Panc1 (cell line): ENCODE results near the gene SLC8A1. TPM values are rescaled to one million over a fixed set of nuclear protein-coding genes. Genes with fewer than 3 reads are reported as not detected.

Experiments
- ATAC-seq: fragments of 200-7000 bp; cut with Tn5 transposase; 2 replicates; pipeline ENCODE4 v1.9.1; 2020; ENCODE audit warnings: mild to moderate bottlenecking, moderate library complexity
- BruUV-seq: library from RNA; stranded (reverse); fragments of 400-500 nt; replicated peaks from 2 replicates; lab custom pipeline; 2021; lab: Mats Ljungman, UMichigan
- CTCF ChIA-PET: fragments of 300-600 bp; sonication (Branson Sonifier 250); formaldehyde crosslinking; loops from one replicate; lab custom pipeline; 2022; ENCODE audit warnings: antibody characterized with exemption; lab: Charles Lee
- POLR2A ChIA-PET: fragments of 300-600 bp; sonication (Branson Sonifier 250); formaldehyde crosslinking; loops from one replicate; lab custom pipeline; 2022; ENCODE audit warnings: antibody characterized with exemption; lab: Charles Lee
- DNase-seq: peaks from one replicate; pipeline ENCODE4 v3.0.0-alpha.2; 2010; ENCODE audit warnings: low read depth, low spot score
- H3K27ac ChIP-seq: 2 replicates; pipeline ENCODE4 v1.5.1; 2011; ENCODE audit warnings: mild to moderate bottlenecking, low read length, inconsistent platforms
- H3K27me3 ChIP-seq: fragments of 200-500 bp; sonication (Bioruptor generic); 2 replicates; pipeline ENCODE4 v1.6.0; 2014; ENCODE audit warnings: low read length, inconsistent platforms; ENCODE audit not compliant: control insufficient read depth, insufficient read depth
- H3K36me3 ChIP-seq: fragments of 200-500 bp; sonication (Bioruptor generic); 2 replicates; pipeline ENCODE4 v1.5.1; 2014; ENCODE audit warnings: inconsistent platforms, mild to moderate bottlenecking, low read length, moderate library complexity; ENCODE audit not compliant: control insufficient read depth, insufficient read depth
- H3K4me1 ChIP-seq: 2 replicates; pipeline ENCODE4 v1.5.1; 2011; ENCODE audit warnings: inconsistent platforms, mild to moderate bottlenecking, low read length, moderate library complexity; ENCODE audit not compliant: control insufficient read depth, insufficient read depth
- H3K4me3 ChIP-seq, 2 experiments: 2 replicates each; pipeline ENCODE4 v1.5.1; 2011 to 2012; ENCODE audit warnings: low read depth in 2 of 2, low read length in 2 of 2, mild to moderate bottlenecking in 2 of 2, inconsistent platforms in 1 of 2, moderate library complexity in 1 of 2
- H3K9me3 ChIP-seq: fragments of 200-500 bp; sonication (Bioruptor generic); 2 replicates; pipeline ENCODE4 v1.5.1; 2014; ENCODE audit warnings: low read depth, mild to moderate bottlenecking, inconsistent platforms, low read length, moderate library complexity; ENCODE audit not compliant: control insufficient read depth, insufficient read depth
- POLR2AphosphoS5 ChIP-seq: IDR thresholded peaks from 2 replicates; pipeline ENCODE4 v1.6.1; 2012; ENCODE audit warnings: mild to moderate bottlenecking, low read depth, low read length, moderate library complexity
- SIN3A ChIP-seq: IDR thresholded peaks from 2 replicates; pipeline ENCODE4 v1.6.1; 2012; ENCODE audit warnings: low read depth, mild to moderate bottlenecking, low read length, moderate library complexity, borderline replicate concordance; ENCODE audit not compliant: insufficient read depth
- TCF7L2 ChIP-seq: IDR thresholded peaks from 2 replicates; pipeline ENCODE4 v1.6.1; 2011; ENCODE audit warnings: mild to moderate bottlenecking, low read depth, low read length, inconsistent platforms
- in situ Hi-C: cut with HindIII; loops from 2 replicates; pipeline ENCODE4 v1.10.0; 2016; ENCODE audit warnings: low sequenced_read_pairs, low pct_unique_long_range_greater_than_20kb
- intact Hi-C: fragments of 100-400 bp; cut with micrococcal nuclease; formaldehyde crosslinking; loops from one replicate; pipeline ENCODE4 v1.10.0; 2022; ENCODE audit not compliant: unreplicated experiment
- total RNA-seq: library from RNA; stranded (reverse); gene quantifications from one replicate; pipeline ENCODE4 v1.2.1, GENCODE V29; 2021; ENCODE audit not compliant: unreplicated experiment
- TF ChIP-seq, protein P1 (sequence below): fragments of 450-650 bp; IDR thresholded peaks from 2 replicates; pipeline ENCODE4 v1.5.1; 2017; ENCODE audit warnings: mild to moderate bottlenecking
- TF ChIP-seq, protein P2 (sequence below), 2 experiments: IDR thresholded peaks; 2 replicates each; pipeline ENCODE4 v1.6.1; 2011 to 2012; ENCODE audit warnings: low read depth in 2 of 2, control low read depth in 1 of 2, low read length in 1 of 2, mild to moderate bottlenecking in 1 of 2, moderate library complexity in 1 of 2; ENCODE audit not compliant: insufficient read depth in 1 of 2

Gene SLC8A1
- total RNA-seq, 1 experiment from 2014 or later: 0.59 TPM

DNA sequence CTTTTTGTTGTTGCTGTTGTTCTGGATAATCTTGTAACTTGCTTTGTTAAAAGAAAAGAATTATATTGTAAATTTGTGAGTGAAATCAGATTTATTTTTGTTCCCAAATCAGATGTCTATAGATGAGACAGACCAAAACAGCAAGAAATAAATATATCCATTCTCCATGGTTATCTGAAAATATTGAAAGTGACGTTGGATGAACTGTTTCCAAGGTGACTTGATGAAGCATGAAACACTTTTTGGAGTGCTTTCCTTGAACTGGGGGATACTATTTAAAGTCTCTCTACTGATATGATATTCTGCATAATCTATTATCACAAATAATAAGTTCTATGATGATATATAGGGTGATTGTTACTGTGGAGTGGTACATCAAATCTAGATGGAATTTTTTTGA lies 357.4 kb downstream of the SLC8A1 start:
- ATAC-seq: no peak
- Histone ChIP-seq H3K4me1 (no peaks in the 10 kb centered on the region), H3K36me3 (no peaks in the 10 kb centered on the region), H3K4me3 (no peak overlapping the region), H3K9me3 (no peaks in the 10 kb centered on the region), H3K27me3 (no peaks in the 10 kb centered on the region), H3K27ac (no peak overlapping the region)
- CTCF ChIA-PET: no interaction called here
- DNase-seq: no peak
- intact Hi-C loops (no loop called here), in situ Hi-C loops (no loop called here)
- POLR2A ChIA-PET: no interaction called here
- TF ChIP-seq, protein P1, sequence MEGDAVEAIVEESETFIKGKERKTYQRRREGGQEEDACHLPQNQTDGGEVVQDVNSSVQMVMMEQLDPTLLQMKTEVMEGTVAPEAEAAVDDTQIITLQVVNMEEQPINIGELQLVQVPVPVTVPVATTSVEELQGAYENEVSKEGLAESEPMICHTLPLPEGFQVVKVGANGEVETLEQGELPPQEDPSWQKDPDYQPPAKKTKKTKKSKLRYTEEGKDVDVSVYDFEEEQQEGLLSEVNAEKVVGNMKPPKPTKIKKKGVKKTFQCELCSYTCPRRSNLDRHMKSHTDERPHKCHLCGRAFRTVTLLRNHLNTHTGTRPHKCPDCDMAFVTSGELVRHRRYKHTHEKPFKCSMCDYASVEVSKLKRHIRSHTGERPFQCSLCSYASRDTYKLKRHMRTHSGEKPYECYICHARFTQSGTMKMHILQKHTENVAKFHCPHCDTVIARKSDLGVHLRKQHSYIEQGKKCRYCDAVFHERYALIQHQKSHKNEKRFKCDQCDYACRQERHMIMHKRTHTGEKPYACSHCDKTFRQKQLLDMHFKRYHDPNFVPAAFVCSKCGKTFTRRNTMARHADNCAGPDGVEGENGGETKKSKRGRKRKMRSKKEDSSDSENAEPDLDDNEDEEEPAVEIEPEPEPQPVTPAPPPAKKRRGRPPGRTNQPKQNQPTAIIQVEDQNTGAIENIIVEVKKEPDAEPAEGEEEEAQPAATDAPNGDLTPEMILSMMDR: no peak
- TF ChIP-seq, protein P2, sequence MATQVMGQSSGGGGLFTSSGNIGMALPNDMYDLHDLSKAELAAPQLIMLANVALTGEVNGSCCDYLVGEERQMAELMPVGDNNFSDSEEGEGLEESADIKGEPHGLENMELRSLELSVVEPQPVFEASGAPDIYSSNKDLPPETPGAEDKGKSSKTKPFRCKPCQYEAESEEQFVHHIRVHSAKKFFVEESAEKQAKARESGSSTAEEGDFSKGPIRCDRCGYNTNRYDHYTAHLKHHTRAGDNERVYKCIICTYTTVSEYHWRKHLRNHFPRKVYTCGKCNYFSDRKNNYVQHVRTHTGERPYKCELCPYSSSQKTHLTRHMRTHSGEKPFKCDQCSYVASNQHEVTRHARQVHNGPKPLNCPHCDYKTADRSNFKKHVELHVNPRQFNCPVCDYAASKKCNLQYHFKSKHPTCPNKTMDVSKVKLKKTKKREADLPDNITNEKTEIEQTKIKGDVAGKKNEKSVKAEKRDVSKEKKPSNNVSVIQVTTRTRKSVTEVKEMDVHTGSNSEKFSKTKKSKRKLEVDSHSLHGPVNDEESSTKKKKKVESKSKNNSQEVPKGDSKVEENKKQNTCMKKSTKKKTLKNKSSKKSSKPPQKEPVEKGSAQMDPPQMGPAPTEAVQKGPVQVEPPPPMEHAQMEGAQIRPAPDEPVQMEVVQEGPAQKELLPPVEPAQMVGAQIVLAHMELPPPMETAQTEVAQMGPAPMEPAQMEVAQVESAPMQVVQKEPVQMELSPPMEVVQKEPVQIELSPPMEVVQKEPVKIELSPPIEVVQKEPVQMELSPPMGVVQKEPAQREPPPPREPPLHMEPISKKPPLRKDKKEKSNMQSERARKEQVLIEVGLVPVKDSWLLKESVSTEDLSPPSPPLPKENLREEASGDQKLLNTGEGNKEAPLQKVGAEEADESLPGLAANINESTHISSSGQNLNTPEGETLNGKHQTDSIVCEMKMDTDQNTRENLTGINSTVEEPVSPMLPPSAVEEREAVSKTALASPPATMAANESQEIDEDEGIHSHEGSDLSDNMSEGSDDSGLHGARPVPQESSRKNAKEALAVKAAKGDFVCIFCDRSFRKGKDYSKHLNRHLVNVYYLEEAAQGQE (IDR thresholded peaks at IDR 0.05; ENCODE audit: insufficient read depth in 1 of 2, low read depth in 2 of 2, low read length in 1 of 2): no peak
- TF ChIP-seq POLR2AphosphoS5: no peak
- TF ChIP-seq SIN3A: no peak
- no peak for TF ChIP-seq TCF7L2
- no TSS peak for BruUV-seq

DNA sequence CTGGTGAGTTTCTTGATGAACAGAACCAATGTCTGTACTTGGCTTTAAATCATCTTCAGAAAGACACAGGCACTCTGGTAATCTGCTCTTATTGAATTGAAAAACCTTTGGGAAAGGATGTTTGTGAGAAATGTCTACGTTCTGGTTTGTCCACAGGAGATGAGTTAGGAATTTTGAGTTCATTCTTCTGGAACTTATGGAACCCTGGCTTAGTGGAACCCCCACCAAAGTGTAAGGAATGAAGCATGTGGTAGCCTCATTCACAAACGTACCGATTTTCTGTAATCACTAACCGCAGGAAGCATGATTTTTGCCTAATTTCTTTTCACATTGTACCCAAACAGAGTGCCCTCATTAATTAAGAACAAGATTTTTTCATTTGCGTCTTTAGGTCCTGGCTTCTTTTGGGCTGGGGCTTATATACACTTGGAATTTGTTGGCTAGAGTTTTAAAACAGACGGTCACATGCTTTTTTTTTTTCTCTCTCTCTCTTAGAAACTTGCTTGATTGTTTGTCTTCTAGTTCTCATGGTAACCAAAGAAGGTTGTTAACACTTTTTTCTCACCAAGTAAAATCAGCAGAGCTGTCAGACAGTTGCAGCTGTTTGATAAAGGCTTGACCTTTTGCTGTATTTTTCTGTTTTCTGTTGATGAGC lies 358.7 kb downstream of the SLC8A1 start:
- ATAC-seq (no peak), DNase-seq (no peak)
- Histone ChIP-seq H3K27me3 (no peaks in the 10 kb centered on the region), H3K36me3 (no peaks in the 10 kb centered on the region), H3K4me1 (no peaks in the 10 kb centered on the region), H3K4me3 (no peak overlapping the region), H3K9me3 (no peaks in the 10 kb centered on the region), H3K27ac (no peak overlapping the region)
- no TSS peak for BruUV-seq
- intact Hi-C loops (no loop called here), in situ Hi-C loops (no loop called here)
- ChIA-PET CTCF (interaction anchor here (0.7 kb wide), 1 partner anchor 48 kb away, joined by 3 read pairs; no protein-coding TSS in a partner anchor), POLR2A (no interaction called here)
- TF ChIP-seq, protein P2 (IDR thresholded peaks at IDR 0.05; ENCODE audit: insufficient read depth in 1 of 2, low read depth in 2 of 2, low read length in 1 of 2): no peak
- TF ChIP-seq TCF7L2: no peak
- TF ChIP-seq, protein P1: no peak
- no peak for TF ChIP-seq SIN3A
- TF ChIP-seq POLR2AphosphoS5: no peak
